Fibroblast of skin of left biceps (primary cell): ENCODE results near the gene JAG1.
A peak's percentile ranks its signal among the peaks of the same experiment; 100 is the strongest.

Source experiments
- DNase-seq, 2 experiments: peaks; one replicate each; pipeline ENCODE4 v3.0.0-alpha.2; 2013; ENCODE audit warnings: low read depth in 2 of 2

JAG1 gene

DNA sequence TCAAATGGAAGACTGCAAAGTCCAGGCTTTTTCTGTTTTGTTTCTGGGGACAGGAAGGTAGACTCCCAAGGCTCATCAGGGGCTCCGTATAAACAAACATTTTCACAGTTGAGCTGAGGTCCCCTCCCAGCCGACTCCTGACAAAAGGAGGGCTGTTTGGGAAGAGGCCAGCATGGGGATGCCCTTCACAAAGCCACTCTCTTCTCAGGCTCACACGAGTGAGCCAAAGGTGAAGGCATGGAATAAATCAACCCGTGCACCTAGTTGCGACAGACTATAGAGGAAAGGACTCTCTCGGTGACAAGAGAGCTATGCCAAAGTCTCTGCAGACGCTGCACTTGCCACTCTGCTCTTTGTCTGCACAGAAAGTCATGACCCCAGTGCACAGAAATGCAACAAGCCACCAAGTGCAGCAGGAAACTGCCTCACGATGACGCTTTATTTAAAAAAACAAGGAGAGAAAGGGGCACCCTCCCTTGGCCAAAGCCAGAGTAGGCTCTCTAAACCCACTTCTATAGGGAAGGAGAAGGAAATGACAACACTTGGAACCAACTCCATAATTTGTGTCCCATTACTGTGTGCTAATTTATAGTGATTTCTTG is 21.0 kb downstream of the JAG1 start:
- no peak for DNase-seq

- DNase-seq: no peak
Measured at GRCh38 chr20:10652185-10652584, 21.6 kb downstream of the JAG1 start.

DNA sequence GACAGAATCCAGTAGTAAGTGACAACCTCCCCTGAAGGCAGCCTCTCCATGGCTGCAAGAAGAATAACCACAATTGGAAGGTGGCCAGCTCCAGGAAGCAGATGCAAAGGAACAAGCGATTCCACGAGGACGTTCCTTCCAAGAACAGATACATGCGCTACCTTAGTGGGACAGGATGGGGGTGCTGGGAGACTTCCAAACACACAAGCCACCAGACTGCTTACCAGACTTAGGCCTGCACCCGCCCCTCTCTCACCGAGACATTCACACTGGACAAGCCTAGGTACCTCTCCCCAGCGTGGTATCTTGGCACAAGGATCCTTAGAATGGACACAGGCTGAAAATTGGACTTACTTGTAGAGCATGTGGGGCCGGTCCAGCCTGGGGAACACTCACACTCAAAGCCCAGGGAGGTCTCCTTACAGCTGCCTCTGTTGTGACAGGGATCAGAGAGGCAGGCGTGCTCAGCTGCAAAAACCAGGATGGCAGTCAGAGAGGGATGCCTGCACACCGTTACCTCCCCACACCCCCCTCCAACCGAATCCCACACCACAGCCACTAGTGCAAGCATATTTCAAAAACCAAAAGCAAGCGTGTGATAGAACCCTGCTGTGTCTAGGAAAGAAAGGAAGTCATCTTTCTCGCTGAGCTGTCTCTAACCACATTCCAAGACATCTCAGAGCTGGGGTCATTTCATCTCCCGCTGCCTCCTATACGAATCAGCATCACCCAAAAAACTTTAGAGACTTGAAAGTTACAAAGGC is 22.4 kb downstream of the JAG1 start:
- no peak for DNase-seq

GRCh38 chr20:10649797-10650160 is 24.0 kb downstream of the JAG1 start:
- no peak for DNase-seq

DNA sequence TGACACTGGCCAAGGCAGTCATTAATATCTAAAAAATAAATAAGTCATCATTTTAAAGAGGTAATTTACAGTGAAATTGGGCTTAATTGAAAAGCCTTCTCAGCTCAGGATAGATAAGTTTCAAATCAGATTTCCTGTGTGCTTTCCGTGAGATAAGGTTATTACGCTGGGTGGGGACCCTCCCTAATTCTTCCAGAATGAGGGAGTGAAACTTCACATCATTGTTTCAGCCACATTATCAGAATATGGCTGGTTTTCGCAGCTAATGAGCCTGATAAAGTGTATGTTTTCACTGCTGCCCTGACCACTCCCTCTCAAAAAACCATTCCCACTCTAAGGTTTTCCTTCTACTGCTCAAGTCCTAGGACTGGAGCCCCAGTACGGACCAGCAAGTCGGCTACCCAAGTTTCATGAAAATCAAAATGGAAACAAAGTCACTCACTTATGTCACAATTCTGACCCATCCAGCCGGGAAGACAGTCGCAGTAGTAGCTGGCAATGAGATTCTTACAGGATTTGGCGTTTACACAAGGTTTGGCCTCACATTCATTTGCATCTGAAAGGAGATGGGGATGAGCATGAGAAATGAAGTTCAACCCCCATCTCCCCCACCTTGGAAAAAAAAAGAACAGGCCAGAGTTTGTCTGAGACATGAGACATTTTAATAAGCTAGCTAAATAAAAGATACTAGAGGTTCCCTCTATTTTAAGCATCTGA is 24.6 kb downstream of the JAG1 start:
- DNase-seq: no peak

DNA sequence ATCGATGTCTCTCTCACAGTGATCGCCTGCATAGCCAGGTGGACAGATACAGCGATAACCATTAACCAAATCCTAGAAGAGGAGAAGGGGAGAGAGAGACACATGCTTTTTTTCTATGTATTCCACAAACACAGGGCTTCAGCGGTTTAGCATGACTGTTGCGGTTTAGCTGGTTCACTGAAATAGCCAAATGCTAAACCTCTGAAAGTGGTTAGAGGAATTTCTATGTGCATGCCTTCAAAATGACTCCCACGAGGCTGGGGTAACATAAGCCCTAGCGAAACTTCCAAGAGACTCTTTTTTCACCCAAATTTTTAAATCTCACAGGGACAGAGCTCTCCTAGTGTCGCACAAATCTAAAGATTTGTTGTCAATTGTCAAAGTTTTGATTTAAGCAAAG is 25.1 kb downstream of the JAG1 start:
- DNase-seq: peak; percentile 83 to 85

DNA sequence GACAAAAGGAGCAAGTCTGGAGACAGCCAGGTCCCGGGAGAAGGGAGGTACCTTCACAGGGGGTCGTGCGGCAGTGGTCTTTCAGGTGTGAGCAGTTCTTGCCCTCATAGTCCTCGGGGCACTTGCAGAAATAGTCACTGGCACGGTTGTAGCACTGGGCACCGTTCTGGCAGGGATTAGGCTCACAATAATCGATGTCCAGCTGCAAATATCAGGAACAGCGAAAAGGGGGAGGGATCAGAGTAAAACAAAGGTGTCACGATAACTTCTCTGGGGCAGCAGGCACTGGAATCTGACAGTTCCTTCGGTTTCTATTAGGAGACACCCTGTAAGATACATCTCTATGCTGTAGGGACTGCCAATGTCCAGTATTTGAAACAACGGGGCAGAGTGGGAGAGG is 25.9 kb downstream of the JAG1 start:
- DNase-seq: no peak

- DNase-seq: no peak
Measured at GRCh38 chr20:10647471-10647870, 26.3 kb downstream of the JAG1 start.

DNA sequence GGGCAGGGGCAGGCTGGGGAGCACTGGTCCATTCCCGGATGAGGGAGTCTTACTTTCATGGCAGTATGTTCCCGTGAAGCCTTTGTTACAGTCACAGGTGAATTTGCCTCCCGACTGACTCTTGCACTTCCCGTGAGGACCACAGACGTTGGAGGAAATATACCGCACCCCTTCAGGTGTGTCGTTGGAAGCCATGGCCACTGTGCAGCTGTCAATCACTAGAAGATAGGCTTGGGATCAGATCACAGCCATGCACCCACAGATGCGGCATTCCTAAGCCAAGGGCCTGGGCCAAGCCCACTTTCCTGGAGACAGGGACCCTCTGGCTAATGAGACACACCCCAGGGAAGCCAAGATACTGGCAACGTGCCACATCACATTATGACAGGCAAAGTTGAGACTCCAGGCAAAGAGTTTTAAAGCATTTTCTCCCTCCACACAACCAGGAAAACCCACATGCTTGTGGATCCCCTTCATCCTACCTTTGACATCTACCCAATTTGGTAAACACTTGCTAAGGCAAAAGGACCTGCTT is 26.8 kb downstream of the JAG1 start:
- DNase-seq: no peak

GRCh38 chr20:10646006-10646405 is 27.8 kb downstream of the JAG1 start:
- DNase-seq: no peak

DNA sequence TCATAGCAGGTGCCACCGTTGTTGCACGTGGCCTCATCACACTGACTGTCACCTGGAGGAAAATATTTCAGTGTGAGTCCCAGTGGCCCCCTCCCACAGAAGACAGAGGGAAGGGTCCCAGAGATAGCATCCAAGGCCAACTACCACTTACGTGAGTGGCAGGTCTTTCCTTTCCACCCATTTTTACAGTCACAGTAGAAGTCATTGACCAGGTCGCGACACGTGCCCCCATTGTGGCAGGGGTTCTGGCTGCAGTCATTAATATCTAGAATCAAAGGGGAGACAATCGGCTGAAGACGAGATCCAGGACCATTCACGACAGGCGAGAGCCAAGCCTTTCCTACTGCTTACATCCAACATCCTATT is 28.6 kb downstream of the JAG1 start:
- DNase-seq: no peak

DNA sequence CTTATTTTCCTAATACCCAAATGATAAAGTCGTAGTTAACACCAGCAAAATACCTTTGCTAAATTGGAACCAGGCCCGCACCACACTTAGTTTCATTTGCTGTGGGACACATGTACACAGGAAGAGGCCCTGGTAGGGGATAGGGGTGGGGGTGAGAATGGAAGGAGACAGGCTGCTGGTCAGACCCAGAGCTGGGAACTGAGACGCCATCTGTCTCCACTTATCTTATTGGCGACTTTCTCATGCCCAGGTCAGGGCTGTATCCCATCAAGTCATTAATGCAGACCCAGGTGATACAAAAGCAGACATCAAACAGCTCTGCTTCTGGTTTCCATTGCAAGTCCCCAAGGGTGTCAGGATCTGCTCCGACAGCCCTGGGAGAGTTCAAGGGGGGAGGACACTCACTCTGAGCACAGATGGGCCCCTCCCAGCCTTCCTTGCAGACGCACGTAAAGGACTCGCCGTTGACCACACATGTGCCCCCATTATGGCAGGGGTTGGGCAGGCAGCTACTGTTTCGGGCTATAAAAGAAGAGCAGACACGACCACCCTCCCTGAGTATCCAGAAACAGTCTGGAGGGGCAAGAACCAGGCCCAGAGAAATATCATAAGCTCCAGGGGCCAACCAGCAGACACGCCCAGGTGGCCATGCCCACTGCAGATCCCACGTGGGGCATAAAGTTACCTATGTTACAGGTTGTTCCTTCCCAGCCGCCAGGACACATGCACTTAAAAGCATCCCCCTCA is 29.2 kb downstream of the JAG1 start:
- DNase-seq: no peak

DNA sequence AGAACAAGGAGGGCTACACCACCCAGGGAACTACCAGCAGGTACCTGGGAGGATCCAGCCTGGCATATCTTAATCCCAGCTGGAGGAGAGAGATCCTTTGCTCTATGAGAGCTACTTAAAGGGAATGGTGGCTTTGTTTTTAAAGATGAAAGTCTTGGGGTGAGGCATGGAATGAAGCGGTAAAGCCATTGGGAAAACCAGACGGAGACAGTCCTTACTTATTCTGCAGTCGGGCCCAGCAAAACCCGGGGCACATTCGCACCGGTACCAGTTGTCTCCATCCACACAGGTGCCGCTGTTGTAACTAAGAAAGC is 30.3 kb downstream of the JAG1 start:
- DNase-seq: no peak

DNA sequence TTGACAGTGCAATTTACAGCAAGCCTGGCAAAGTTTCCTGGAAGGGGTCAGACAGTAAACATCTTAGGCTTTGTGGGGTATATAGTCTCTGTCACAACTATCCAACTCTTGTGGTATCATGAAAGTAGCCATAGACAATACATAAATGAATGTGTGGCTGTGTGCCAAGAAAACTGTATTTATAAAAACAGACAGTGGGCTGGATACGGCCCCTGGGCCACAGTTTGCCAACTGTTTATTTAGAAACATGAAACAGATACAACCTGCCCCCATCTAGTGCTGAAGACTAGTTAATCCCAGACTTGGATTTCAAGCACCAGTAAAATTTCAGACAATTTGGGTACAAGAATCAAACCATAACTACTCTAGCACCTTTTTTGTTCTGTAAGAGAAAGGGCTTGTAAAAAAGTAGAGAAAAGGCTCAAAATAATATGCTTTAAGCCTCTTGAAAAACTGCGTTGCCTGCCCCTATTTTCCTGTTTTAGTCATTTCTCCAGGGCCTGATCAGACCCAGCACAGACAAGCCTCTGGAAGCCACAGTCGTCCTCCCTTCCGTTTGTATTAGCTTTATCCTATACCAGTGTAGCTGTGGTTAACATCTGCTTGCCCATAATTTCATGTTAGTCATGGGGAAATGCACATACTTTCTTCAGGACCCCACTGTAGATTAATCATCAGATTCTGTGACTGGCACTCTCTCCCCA is 30.8 kb downstream of the JAG1 start:
- no peak for DNase-seq

DNA sequence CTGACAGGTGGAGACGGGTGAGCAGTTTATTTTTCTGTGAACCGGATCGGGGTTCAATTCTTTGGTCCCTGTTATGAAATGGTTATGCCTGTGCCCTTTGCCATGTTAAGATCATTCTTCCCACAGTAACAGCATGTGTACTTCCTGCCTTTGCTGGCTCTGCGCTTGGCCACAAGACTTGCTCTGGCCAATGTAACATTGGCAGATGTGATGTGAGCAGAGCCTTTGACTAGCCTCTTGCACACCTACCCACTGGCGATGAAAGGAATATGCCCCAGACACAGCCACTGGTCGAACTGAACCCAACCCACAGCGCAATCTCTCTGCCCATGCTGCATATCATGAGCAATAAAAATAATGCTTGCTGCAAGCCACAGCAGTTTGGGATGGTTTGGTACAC is 31.9 kb downstream of the JAG1 start:
- DNase-seq: no peak

DNA sequence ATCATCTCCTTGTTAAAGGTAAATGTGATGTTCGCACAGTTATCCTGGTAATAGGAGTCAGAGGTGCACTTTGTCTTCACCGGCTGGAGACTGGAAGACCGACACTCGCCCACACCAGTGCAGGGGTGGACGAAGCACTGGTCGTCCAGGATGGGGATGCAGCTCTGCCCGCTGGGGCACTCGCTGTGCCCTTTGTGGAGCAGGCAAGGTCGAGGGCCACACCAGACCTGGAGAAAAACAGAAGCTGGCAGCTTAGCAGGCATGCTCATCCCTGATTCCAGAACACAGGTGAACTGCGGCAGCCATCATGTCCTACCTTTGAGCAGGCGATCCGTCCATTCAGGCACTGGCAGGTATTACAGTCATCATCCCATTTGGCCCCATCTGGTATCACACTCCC is 32.3 kb downstream of the JAG1 start:
- no peak for DNase-seq

- DNase-seq: no peak
Measured at GRCh38 chr20:10640897-10641296, 32.9 kb downstream of the JAG1 start.

- no peak for DNase-seq
Measured at GRCh38 chr20:10639737-10640556, 33.9 kb downstream of the JAG1 start.

DNA sequence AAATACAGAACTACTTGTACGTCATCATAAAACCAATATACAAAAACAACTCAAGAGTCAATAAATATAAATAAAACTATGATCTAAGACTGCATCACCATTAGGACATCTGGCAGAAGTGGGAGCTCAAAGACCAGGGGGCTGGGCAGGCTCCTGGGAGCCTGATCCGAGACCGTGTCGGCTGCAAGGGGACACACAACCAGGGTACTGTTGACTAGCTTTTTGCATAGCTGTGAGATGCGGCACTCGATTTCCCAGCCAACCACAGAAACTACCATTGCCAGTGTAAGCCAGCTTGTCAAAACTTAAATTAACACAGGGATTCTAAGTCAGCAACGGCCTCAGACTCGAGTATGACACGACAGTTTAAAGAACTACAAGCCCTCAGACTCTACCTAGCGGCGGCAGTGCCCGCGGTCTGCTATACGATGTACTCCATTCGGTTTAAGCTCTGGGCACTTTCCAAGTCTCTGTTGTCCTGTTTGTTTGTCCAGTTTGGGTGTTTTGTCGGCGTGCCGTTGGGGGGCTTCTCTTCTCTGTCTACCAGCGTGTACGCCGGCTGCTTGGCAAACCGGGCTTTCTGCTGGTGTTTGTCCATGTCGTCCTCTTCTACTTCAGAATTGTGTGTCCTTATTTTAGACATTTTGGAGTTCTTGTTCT is 34.6 kb downstream of the JAG1 start:
- DNase-seq: no peak

DNA sequence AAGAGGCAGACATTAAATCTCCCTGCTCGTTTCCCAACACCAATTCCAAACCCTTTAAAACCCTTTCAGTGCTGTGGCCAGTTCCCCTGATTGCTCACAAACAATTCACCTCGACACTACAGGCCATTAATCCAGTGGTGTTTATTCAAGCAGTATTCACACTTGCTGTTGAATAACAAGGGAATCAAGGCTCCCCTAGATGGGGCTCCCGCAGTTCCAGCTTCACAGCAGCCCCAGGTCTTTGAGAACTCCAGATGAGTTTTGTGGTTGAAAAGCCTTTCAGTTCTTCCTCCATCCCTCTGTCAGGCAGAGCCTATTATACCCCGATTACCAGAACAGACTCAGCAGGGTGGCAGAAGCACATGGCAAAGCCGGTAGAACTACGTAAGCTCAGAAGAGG is 36.2 kb downstream of the JAG1 start:
- DNase-seq: no peak
